GM12864 (cell line): ENCODE results near the gene CEBPZOS.

Source experiments
- DNase-seq: peaks from one replicate; pipeline ENCODE4 v3.0.0-alpha.2; 2011; ENCODE audit warnings: low read depth
- H3K4me3 ChIP-seq: 2 replicates; pipeline ENCODE4 v1.5.1; 2011; ENCODE audit warnings: mild to moderate bottlenecking, low read depth, low read length, control low read depth
- CTCF ChIP-seq: IDR thresholded peaks from 2 replicates; pipeline ENCODE4 v1.5.1; 2011; ENCODE audit warnings: low read depth, mild to moderate bottlenecking, moderate library complexity, low read length, control low read depth, inconsistent platforms; ENCODE audit errors: missing control alignments

The CEBPZOS gene

DNA sequence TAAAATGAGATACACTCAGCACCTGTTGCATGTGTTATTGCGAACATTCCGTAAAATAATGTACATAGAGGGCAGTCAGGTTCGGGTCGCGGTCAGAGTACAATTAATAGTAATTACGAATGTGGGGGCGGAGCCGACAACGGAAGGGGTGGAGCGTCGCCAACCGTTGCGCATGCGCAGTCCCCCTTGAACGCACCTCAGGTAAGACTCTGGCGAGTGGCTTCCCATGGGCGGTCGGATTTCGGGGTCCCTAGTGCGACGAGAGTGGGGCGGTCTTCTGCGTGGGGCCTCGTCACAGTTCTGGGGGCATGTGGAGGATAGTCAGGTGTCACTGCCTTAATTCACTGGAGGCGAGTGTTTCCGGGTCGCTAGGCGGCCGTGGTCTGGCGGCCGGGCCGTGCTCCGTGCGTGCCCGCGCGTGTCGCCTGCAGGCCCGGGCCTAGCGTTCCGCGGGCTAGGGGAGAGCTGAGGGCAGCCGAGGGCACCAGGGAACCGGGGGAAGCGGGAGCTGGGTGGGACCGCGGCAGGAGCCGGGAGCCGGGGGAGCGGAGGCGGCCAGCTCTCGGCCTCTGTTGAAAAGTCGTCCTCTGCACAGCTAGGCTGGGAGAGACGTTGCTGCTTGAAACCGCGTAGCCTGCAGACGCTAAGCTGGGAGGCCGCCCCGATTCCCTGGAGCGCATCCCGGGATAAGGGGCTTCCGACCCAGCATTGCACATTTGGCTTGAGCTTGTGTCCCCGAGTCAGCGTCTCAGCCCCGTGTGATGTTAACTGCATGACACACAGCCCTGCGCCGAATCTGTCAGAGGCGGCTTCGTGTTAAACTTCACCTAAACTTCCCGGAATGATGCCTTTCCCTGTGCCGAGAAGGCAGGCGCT, at the start of gene CEBPZOS:
Gene CEBPZOS, plus strand, starts transcription at position 177 of the 876 bp plus-strand sequence. CDS start 3,209 bp downstream, outside the sequence.
- TF ChIP-seq CTCF, result no peak
- peak within 1 kb of the TSS; percentile 77 for H3K4me3 ChIP-seq
- peak; percentile 67 for DNase-seq

DNA sequence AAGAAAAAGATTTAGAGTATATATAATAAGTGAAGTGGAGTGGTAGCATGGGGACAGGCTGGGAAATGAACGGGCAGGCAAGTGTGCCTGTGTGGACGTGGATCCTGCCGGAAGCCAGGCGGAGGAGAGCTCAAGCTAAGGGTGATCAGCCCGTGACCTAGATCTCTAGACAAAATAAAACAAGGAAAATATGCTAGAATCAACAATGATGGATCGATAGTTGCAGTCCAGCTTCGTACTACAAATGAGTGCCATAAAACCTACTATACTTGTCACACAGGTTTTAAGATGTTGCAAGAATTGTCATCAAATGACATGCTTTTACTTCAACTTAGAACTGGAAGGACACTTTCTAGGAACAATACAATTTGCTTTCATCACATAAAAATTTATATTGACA, 48.0 kb upstream of the CEBPZOS start:
- TF ChIP-seq CTCF, result no peak
- DNase-seq, result no peak
- no peak overlapping the region for H3K4me3 ChIP-seq

DNA sequence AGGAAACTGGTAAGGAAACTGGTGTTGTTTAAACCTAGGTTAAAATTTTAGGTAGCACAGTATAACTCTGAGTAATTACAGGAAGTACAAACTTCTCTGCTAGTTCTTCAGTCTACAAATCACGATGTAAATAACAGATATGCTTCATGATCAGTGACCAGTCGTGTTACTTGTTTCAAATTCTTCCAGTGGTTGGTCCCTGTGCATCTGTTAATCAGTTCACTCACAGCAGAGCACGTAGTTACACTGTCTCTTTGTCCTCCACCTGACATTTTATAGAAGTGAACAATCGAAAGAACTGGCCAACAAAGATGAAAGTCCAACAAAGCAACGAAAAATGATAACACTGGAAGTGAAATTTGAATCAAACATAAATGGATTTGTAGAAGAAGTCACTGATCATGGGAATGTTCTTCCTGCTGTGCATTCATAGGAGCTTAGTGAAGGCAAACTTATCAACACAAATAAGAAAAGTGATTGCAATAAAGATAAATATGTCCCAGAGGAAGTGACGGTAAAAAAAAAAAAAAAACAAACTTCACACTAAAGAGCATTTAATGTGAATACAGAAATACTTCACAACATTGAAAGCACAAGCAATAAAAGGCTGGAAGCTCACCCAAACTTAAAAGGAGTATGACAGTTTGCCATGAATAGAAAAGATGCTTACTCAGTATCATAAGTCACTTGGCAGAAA, 46.5 kb upstream of the CEBPZOS start:
- no peak overlapping the region; the same call in 1 of the 2 replicates for H3K4me3 ChIP-seq
- no peak for TF ChIP-seq CTCF
- DNase-seq, result no peak

- DNase-seq, result no peak
- no peak overlapping the region for H3K4me3 ChIP-seq
- TF ChIP-seq CTCF, result no peak
These were observed 43.1 kb upstream of the CEBPZOS start for GRCh38 chr2:37153224-37153623.

- TF ChIP-seq CTCF, result no peak
- peak overlapping the region; percentile 81 for H3K4me3 ChIP-seq
- DNase-seq, result no peak
These were observed 41.5 kb upstream of the CEBPZOS start for GRCh38 chr2:37154785-37155184.

DNA sequence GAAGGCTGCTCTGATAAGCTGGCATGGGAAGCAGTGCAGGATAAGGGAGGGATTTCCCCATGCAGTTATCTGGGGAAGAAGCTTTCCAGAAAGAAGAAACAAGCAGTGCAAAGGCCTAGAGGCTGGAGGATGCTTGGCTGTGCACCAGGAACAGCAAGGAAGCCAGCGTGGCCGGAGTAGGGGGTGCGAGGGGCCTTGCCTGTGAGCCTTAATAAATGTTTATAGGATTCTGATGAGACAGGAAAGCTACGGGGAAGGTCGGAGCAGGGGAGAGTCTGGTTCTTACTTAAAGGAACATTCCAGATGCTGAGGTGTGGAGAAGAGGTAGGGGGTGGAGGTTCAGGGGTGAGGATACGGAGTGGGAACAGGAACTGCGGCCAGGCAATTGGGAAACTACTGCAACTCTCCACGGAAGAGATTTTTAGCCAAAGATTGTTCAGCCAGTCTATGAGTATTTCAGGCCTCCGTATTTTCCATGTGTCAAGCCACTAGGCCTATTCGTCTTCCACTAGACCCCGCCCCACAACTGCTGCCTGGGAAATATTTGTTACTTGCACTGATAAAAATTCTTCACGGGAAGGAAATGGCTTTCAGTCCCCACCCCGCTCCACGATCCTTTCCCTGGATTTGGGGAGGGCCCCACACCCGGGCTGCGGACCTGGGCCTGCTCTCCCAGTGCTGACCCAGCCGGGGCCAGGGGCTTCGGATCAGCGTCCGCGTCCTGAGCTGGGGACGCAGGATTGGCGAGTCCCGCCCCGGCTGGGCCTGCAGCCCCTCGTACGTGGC, 40.0 kb upstream of the CEBPZOS start:
- TF ChIP-seq CTCF, result no peak
- DNase-seq, result no peak

More for the DNA sequence above, 40.0 kb upstream of the CEBPZOS start:
- peak overlapping the region; percentile 81 for H3K4me3 ChIP-seq
